H1 (cell line): ENCODE results near the gene AKAP8. TPM values are rescaled to one million over a fixed set of nuclear protein-coding genes. Genes with fewer than 3 reads are reported as not detected.

Experiments
- CTCF ChIA-PET: fragments of 300-600 bp; sonication (Branson Sonifier 250); formaldehyde crosslinking; loops from one replicate; lab custom pipeline; 2021; ENCODE audit not compliant: partially characterized antibody; lab: Charles Lee
- POLR2A ChIA-PET: fragments of 300-600 bp; sonication (Branson Sonifier 250); formaldehyde crosslinking; loops from one replicate; lab custom pipeline; 2021; ENCODE audit warnings: inconsistent platforms; ENCODE audit not compliant: partially characterized antibody; lab: Charles Lee
- DNase-seq, 2 experiments: peaks; one replicate each; pipeline versions ENCODE4 v3.0.0 to v3.0.0-alpha.2; 2010 to 2022; ENCODE audit warnings: low spot score in 2 of 2, low read depth in 1 of 2, mixed read lengths in 1 of 2
- FAIRE-seq: peaks from 2 replicates; lab custom pipeline; 2011; peaks lifted over from hg19 to GRCh38; lab: Jason Lieb, UNC
- H2AFZ ChIP-seq: 2 replicates; pipeline ENCODE4 v1.8.1; 2012; ENCODE audit warnings: low read length, inconsistent platforms
- H2AK5ac ChIP-seq: 2 replicates; pipeline ENCODE4 v1.6.1; 2013; ENCODE audit warnings: low read depth, low read length
- H2BK120ac ChIP-seq: replicated peaks from 2 replicates; pipeline ENCODE3; 2013; ENCODE audit warnings: low read depth, low read length, inconsistent platforms
- H2BK12ac ChIP-seq: 2 replicates; pipeline ENCODE4 v1.6.1; 2013; ENCODE audit warnings: low read depth, low read length
- H2BK15ac ChIP-seq: 2 replicates; pipeline ENCODE4 v1.6.1; 2013; ENCODE audit warnings: low read length
- H2BK20ac ChIP-seq: 2 replicates; pipeline ENCODE4 v1.6.1; 2013; ENCODE audit warnings: low read length
- H2BK5ac ChIP-seq: 2 replicates; pipeline ENCODE4 v1.6.1; 2013; ENCODE audit warnings: low read depth, low read length
- H3K14ac ChIP-seq: 2 replicates; pipeline ENCODE4 v1.6.1; 2013; ENCODE audit warnings: inconsistent platforms; ENCODE audit not compliant: insufficient read length
- H3K18ac ChIP-seq: 2 replicates; pipeline ENCODE4 v1.6.1; 2013; ENCODE audit warnings: low read length; ENCODE audit errors: extremely low read depth
- H3K23ac ChIP-seq: 2 replicates; pipeline ENCODE4 v1.6.1; 2013; ENCODE audit warnings: inconsistent platforms; ENCODE audit not compliant: insufficient read length
- H3K23me2 ChIP-seq: 2 replicates; pipeline ENCODE4 v1.6.1; 2013; ENCODE audit warnings: low read depth, low read length
- H3K27ac ChIP-seq: 2 replicates; pipeline ENCODE4 v1.6.1; 2011; ENCODE audit warnings: low read depth, low read length, inconsistent platforms
- H3K27me3 ChIP-seq, 4 experiments: replicated peaks in 1 of 4; 1 replicate in 1 of 4; 2 replicates in 3 of 4; pipeline versions ENCODE4 v1.6.1 to v1.8.1; 2011 to 2013; ENCODE audit warnings: low read length in 3 of 4, mild to moderate bottlenecking in 3 of 4, inconsistent platforms in 2 of 4, mixed read lengths in 2 of 4, moderate library complexity in 1 of 4; ENCODE audit not compliant: control insufficient read depth in 3 of 4, insufficient read depth in 3 of 4; ENCODE audit errors: extremely low read depth in 1 of 4
- H3K36me3 ChIP-seq, 4 experiments: 2 replicates each; pipeline versions ENCODE4 v1.6.1 to v1.8.1; 2011 to 2013; ENCODE audit warnings: mild to moderate bottlenecking in 4 of 4, low read length in 3 of 4, moderate library complexity in 2 of 4, control low read depth in 1 of 4, inconsistent platforms in 1 of 4; ENCODE audit not compliant: insufficient read depth in 4 of 4, control insufficient read depth in 2 of 4
- H3K4ac ChIP-seq: replicated peaks from 2 replicates; pipeline ENCODE3; 2013; ENCODE audit warnings: low read length, low read depth, mixed read lengths, inconsistent platforms; ENCODE audit not compliant: insufficient read length
- H3K4me1 ChIP-seq, 4 experiments: replicated peaks in 1 of 4; 1 replicate in 1 of 4; 2 replicates in 3 of 4; pipeline versions ENCODE4 v1.6.1 to v1.8.1; 2011 to 2013; ENCODE audit warnings: low read length in 3 of 4, inconsistent platforms in 2 of 4, mixed read lengths in 1 of 4; ENCODE audit not compliant: insufficient read depth in 4 of 4, control insufficient read depth in 3 of 4
- H3K4me2 ChIP-seq, 2 experiments: 2 replicates each; pipeline versions ENCODE4 v1.6.1 to v1.8.1; 2011 to 2013; ENCODE audit warnings: low read depth in 2 of 2, low read length in 2 of 2, control low read depth in 1 of 2, inconsistent platforms in 1 of 2, mild to moderate bottlenecking in 1 of 2; ENCODE audit not compliant: insufficient read depth in 1 of 2
- H3K4me3 ChIP-seq, 4 experiments: fragments of 200-600, 300-600 bp in 1 of 4; sonication (generic), shearing (Covaris generic), sonication (Bioruptor Twin) in 1 of 4; 2 replicates each; pipeline versions ENCODE4 v1.5.1 to v1.8.1; 2011 to 2016; ENCODE audit warnings: low read length in 4 of 4, low read depth in 3 of 4, control low read depth in 2 of 4, inconsistent platforms in 2 of 4, mild to moderate bottlenecking in 2 of 4, mixed read lengths in 1 of 4, moderate library complexity in 1 of 4; ENCODE audit not compliant: insufficient read depth in 2 of 4; ENCODE audit errors: extremely low read depth in 1 of 4
- H3K56ac ChIP-seq: replicated peaks from 2 replicates; pipeline ENCODE3; 2013; ENCODE audit warnings: low read depth, mild to moderate bottlenecking, mixed read lengths, low read length, inconsistent platforms; ENCODE audit not compliant: insufficient read length
- H3K79me1 ChIP-seq: 2 replicates; pipeline ENCODE4 v1.6.1; 2013; ENCODE audit warnings: low read depth, low read length, control low read depth
- H3K79me2 ChIP-seq, 2 experiments: 2 replicates each; pipeline versions ENCODE4 v1.6.1 to v1.8.1; 2012 to 2013; ENCODE audit warnings: low read length in 2 of 2, mild to moderate bottlenecking in 2 of 2, inconsistent platforms in 1 of 2; ENCODE audit not compliant: insufficient read depth in 2 of 2, control insufficient read depth in 1 of 2
- H3K9ac ChIP-seq, 4 experiments: replicated peaks in 1 of 4; 1 replicate in 1 of 4; 2 replicates in 3 of 4; pipeline versions ENCODE4 v1.6.1 to v1.8.1; 2011 to 2013; ENCODE audit warnings: low read depth in 3 of 4, low read length in 3 of 4, control low read depth in 2 of 4, mild to moderate bottlenecking in 2 of 4, moderate library complexity in 2 of 4, inconsistent platforms in 1 of 4; ENCODE audit errors: extremely low read depth in 1 of 4
- H3K9me3 ChIP-seq, 2 experiments: 2 replicates each; pipeline versions ENCODE4 v1.6.1 to v1.8.1; 2012 to 2013; ENCODE audit warnings: mild to moderate bottlenecking in 2 of 2, moderate library complexity in 2 of 2, control low read depth in 1 of 2, inconsistent platforms in 1 of 2, low read depth in 1 of 2, low read length in 1 of 2, mixed read lengths in 1 of 2; ENCODE audit not compliant: insufficient read depth in 2 of 2
- H4K20me1 ChIP-seq, 2 experiments: replicated peaks in 1 of 2; 2 replicates each; pipeline versions ENCODE3 to v1.8.1; 2011 to 2013; ENCODE audit warnings: inconsistent platforms in 2 of 2, low read length in 2 of 2, mild to moderate bottlenecking in 1 of 2; ENCODE audit not compliant: insufficient read depth in 2 of 2, control insufficient read depth in 1 of 2
- H4K5ac ChIP-seq: 2 replicates; pipeline ENCODE4 v1.6.1; 2013; ENCODE audit warnings: low read length, low read depth, mixed read lengths, inconsistent platforms; ENCODE audit not compliant: insufficient read length
- H4K8ac ChIP-seq: 2 replicates; pipeline ENCODE4 v1.8.0; 2013; ENCODE audit warnings: mild to moderate bottlenecking, moderate library complexity, low read length, inconsistent platforms; ENCODE audit not compliant: insufficient read depth; ENCODE audit errors: extremely low read depth
- H4K91ac ChIP-seq: replicated peaks from 2 replicates; pipeline ENCODE3; 2013; ENCODE audit warnings: low read length, mixed read lengths, inconsistent platforms; ENCODE audit not compliant: insufficient read length
- BACH1 ChIP-seq: IDR thresholded peaks from 2 replicates; pipeline ENCODE4 v1.6.1; 2012; ENCODE audit warnings: low read length, improper control_type of control experiment
- CBX5 ChIP-seq: fragments of 300-800, 300-1000 bp; sonication (generic); IDR thresholded peaks from 2 replicates; pipeline ENCODE4 v1.7.1; 2016; ENCODE audit warnings: antibody characterized with exemption, low read length, low read depth
- CREB1 ChIP-seq: IDR thresholded peaks from 2 replicates; pipeline ENCODE4 v1.6.1; 2012; ENCODE audit warnings: inconsistent platforms
- FOSL1 ChIP-seq: IDR thresholded peaks from 2 replicates; pipeline ENCODE4 v1.6.1; 2011; ENCODE audit warnings: mild to moderate bottlenecking, low read depth, low read length, moderate library complexity; ENCODE audit not compliant: insufficient read depth
- JUND ChIP-seq: IDR thresholded peaks from 2 replicates; pipeline ENCODE4 v1.6.1; 2011; ENCODE audit warnings: mild to moderate bottlenecking, improper control_type of control experiment, low read length
- RBBP5 ChIP-seq: IDR thresholded peaks from 2 replicates; pipeline ENCODE4 v1.7.1; 2012; ENCODE audit warnings: low read depth, mild to moderate bottlenecking, inconsistent platforms, low read length, moderate library complexity, borderline replicate concordance
- SAP30 ChIP-seq: fragments of 300-600 bp; sonication (generic); IDR thresholded peaks from 2 replicates; pipeline ENCODE4 v1.7.1; 2012; ENCODE audit warnings: low read length, moderate library complexity, mild to moderate bottlenecking, inconsistent platforms; ENCODE audit not compliant: insufficient read depth, insufficient replicate concordance
- SP2 ChIP-seq: IDR thresholded peaks from 2 replicates; pipeline ENCODE4 v1.6.1; 2012; ENCODE audit warnings: mild to moderate bottlenecking, low read length, inconsistent platforms
- SUZ12 ChIP-seq: fragments of 200-600 bp; sonication (generic); IDR thresholded peaks from 2 replicates; pipeline ENCODE4 v1.6.1; 2012; ENCODE audit warnings: mild to moderate bottlenecking, inconsistent platforms, low read length, moderate library complexity, mixed read lengths
- TAF1 ChIP-seq: IDR thresholded peaks from 2 replicates; pipeline ENCODE4 v1.6.1; 2011; ENCODE audit warnings: mild to moderate bottlenecking, low read depth, low read length
- ZNF274 ChIP-seq: IDR thresholded peaks from 2 replicates; pipeline ENCODE4 v1.7.0; 2012; ENCODE audit warnings: low read length, borderline replicate concordance; ENCODE audit errors: extremely low read depth
- WGBS, 2 experiments: shearing (Covaris generic) in 1 of 2; methylation state at CpG; one replicate each; pipeline versions ENCODE4 v1.1.6 to v1.1.7; 2013 to 2015; ENCODE audit warnings: low lambda C conversion rate in 2 of 2, mixed read lengths in 2 of 2, inconsistent platforms in 1 of 2, low coverage in 1 of 2, missing lambda C conversion rate in 1 of 2; ENCODE audit not compliant: insufficient replicate concordance in 2 of 2, insufficient coverage in 1 of 2, insufficient read length in 1 of 2; ENCODE audit errors: extremely low coverage in 1 of 2, missing lambda C conversion rate in 1 of 2; 5-methylcytosine and 5-hydroxymethylcytosine counted together
- polyA plus RNA-seq, 7 experiments: library from polyadenylated mRNA; depleted of rRNA in 3 of 7; stranded (reverse) in 5 of 7; unstranded in 2 of 7; fragments of >200 nt in 5 of 7; fragments of 200-250 nt in 2 of 7; gene quantifications; 1 replicate in 5 of 7; 2 replicates in 1 of 7; 4 replicates in 1 of 7; pipeline versions ENCODE4 v1.2.1 to v1.2.3, GENCODE V29; 2011 to 2013; ENCODE audit warnings: missing spikeins in 2 of 7, mixed read lengths in 2 of 7
- total RNA-seq: library from RNA; stranded (reverse); fragmentation: NEBNext Ultra II Directional; extraction: Animal tissue kit (Norgen Biotek cat#: 25700); gene quantifications from 2 replicates; pipeline ENCODE4 v1.2.1, GENCODE V29; 2021
- TF ChIP-seq, protein P1 (sequence below), 3 experiments: IDR thresholded peaks; 1 replicate in 2 of 3; 2 replicates in 1 of 3; pipeline versions ENCODE4 v1.5.1 to v1.6.1; 2011; ENCODE audit warnings: low read length in 3 of 3, mild to moderate bottlenecking in 3 of 3, inconsistent platforms in 2 of 3, low read depth in 1 of 3, moderate library complexity in 1 of 3; ENCODE audit not compliant: insufficient read depth in 1 of 3; ENCODE audit errors: control extremely low read depth in 1 of 3

AKAP8 gene
- total and polyA plus RNA-seq, 2 of the 8 experiments (the other 6 are each of a cell fraction or from before 2014, with no cell fraction given) = 17.0 to 41.0 TPM

GRCh38 chr19:15318241-15318691 lies 61.3 kb downstream of the AKAP8 start:
- H3K4me1 ChIP-seq = peaks cover 3 to 17% (median 10%) of the 10 kb centered on the region in 4 experiments
- H3K36me3 ChIP-seq = no peaks in the 10 kb centered on the region
- FAIRE-seq (no peak), DNase-seq (no peak)
- H3K79me2 ChIP-seq = peaks cover 94 to 98% of the 10 kb centered on the region in 2 experiments
- no peak overlapping the region for H2BK20ac ChIP-seq
- H4K5ac ChIP-seq = no peak overlapping the region
- peaks cover 23% of the 10 kb centered on the region for H3K79me1 ChIP-seq
- ChIA-PET POLR2A (interaction anchor here (1.0 to 5.1 kb wide), 3 partner anchors 8 to 61 kb away, joined by 3 to 27 read pairs (median 4); partner anchors contain the start of genes AKAP8 and BRD4), CTCF (interaction anchor here (1.7 kb wide), 1 partner anchor 55 kb away, joined by 6 read pairs; no protein-coding TSS in a partner anchor)
- H4K91ac ChIP-seq = no peak overlapping the region
- H4K20me1 ChIP-seq = peaks cover 58 to 65% of the 10 kb centered on the region in 2 experiments
- H3K23me2 ChIP-seq = no peaks in the 10 kb centered on the region
- H2BK12ac ChIP-seq = no peak overlapping the region
- peak overlapping the region in 1 of 2 experiments; percentile 40; a peak in 2 of 4 replicates for H3K4me2 ChIP-seq
- no peak overlapping the region for H4K8ac ChIP-seq
- no peak overlapping the region for H2BK5ac ChIP-seq
- no peak overlapping the region for H3K56ac ChIP-seq
- no peak overlapping the region for H2AFZ ChIP-seq
- WGBS, 2 experiments = 86% methylated on average over 6 of the region's 6 CpGs; no CpG with 5 or more reads in 1 of the 2 experiments
- no peak overlapping the region for H3K4ac ChIP-seq
- no peak overlapping the region for H2BK15ac ChIP-seq
- no peak overlapping the region for H3K27ac ChIP-seq
- peak overlapping the region in 1 of 4 experiments; percentile 17; a peak in 3 of 7 replicates for H3K9ac ChIP-seq
- H2BK120ac ChIP-seq = no peak overlapping the region
- no peak overlapping the region for H3K18ac ChIP-seq
- H2AK5ac ChIP-seq = no peak overlapping the region
- H3K4me3 ChIP-seq = no peak overlapping the region
- H3K14ac ChIP-seq = no peak overlapping the region
- H3K23ac ChIP-seq = no peak overlapping the region
- H3K27me3 ChIP-seq = no peaks in the 10 kb centered on the region
- no peaks in the 10 kb centered on the region for H3K9me3 ChIP-seq
- TF ChIP-seq CBX5 (no peak), FOSL1 (no peak), SUZ12 (no peak), SP2 (no peak), JUND (no peak), BACH1 (no peak), RBBP5 (no peak), ZNF274 (no peak), TAF1 (no peak), SAP30 (no peak), CREB1 (no peak)
- TF ChIP-seq, protein P1, sequence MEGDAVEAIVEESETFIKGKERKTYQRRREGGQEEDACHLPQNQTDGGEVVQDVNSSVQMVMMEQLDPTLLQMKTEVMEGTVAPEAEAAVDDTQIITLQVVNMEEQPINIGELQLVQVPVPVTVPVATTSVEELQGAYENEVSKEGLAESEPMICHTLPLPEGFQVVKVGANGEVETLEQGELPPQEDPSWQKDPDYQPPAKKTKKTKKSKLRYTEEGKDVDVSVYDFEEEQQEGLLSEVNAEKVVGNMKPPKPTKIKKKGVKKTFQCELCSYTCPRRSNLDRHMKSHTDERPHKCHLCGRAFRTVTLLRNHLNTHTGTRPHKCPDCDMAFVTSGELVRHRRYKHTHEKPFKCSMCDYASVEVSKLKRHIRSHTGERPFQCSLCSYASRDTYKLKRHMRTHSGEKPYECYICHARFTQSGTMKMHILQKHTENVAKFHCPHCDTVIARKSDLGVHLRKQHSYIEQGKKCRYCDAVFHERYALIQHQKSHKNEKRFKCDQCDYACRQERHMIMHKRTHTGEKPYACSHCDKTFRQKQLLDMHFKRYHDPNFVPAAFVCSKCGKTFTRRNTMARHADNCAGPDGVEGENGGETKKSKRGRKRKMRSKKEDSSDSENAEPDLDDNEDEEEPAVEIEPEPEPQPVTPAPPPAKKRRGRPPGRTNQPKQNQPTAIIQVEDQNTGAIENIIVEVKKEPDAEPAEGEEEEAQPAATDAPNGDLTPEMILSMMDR (IDR thresholded peaks at IDR 0.05; ENCODE audit: control extremely low read depth in 1 of 3, insufficient read depth in 1 of 3, low read depth in 1 of 3, low read length in 3 of 3) = no peak
